IMR-90 (cell line): Measurements from ENCODE around the gene PXK. TPM values are rescaled to one million over a fixed set of nuclear protein-coding genes. Genes with fewer than 3 reads are reported as not detected.

Experiments used
- ATAC-seq: fragments of 200-7000 bp; cut with Tn5 transposase; 2 replicates; pipeline ENCODE4 v1.9.1; 2020; ENCODE audit warnings: low read depth, mild to moderate bottlenecking, moderate library complexity
- BruUV-seq: library from RNA; stranded (reverse); fragments of 400-500 nt; replicated peaks from 2 replicates; lab custom pipeline; 2021; lab: Mats Ljungman, UMichigan
- CTCF ChIA-PET: fragments of 300-600 bp; formaldehyde crosslinking; extraction: SDS; loops from one replicate; lab custom pipeline; 2021; ENCODE audit warnings: antibody characterized with exemption; lab: Yijun Ruan, JAX
- POLR2A ChIA-PET: fragments of 300-600 bp; sonication (Branson Sonifier 250); formaldehyde crosslinking; loops from one replicate; lab custom pipeline; 2022; ENCODE audit warnings: antibody characterized with exemption; ENCODE audit not compliant: unreplicated experiment; lab: Charles Lee
- DNase-seq: peaks from one replicate; pipeline ENCODE4 v3.0.0; 2013
- H2AFZ ChIP-seq: replicated peaks from 2 replicates; pipeline ENCODE3; 2013; ENCODE audit warnings: low read length, mild to moderate bottlenecking; ENCODE audit not compliant: poor library complexity
- H2AK5ac ChIP-seq: 2 replicates; pipeline ENCODE4 v1.6.1; 2013; ENCODE audit warnings: low read depth, low read length, inconsistent platforms
- H2AK9ac ChIP-seq: replicated peaks from 2 replicates; pipeline ENCODE3; 2013; ENCODE audit warnings: mild to moderate bottlenecking, low read depth, low read length, moderate library complexity; ENCODE audit not compliant: poor library complexity
- H2BK120ac ChIP-seq: 2 replicates; pipeline ENCODE4 v1.6.1; 2013; ENCODE audit warnings: low read depth, low read length, inconsistent platforms
- H2BK15ac ChIP-seq: 3 replicates; pipeline ENCODE4 v1.6.1; 2013; ENCODE audit warnings: low read depth, low read length, inconsistent platforms
- H2BK20ac ChIP-seq: 2 replicates; pipeline ENCODE4 v1.6.1; 2013; ENCODE audit warnings: low read depth, mild to moderate bottlenecking, inconsistent platforms, low read length, moderate library complexity
- H2BK5ac ChIP-seq: 2 replicates; pipeline ENCODE4 v1.6.1; 2013; ENCODE audit warnings: mild to moderate bottlenecking, low read depth, low read length, inconsistent platforms; ENCODE audit not compliant: poor library complexity, severe bottlenecking
- H3K14ac ChIP-seq: replicated peaks from 2 replicates; pipeline ENCODE4 v1.6.1; 2013; ENCODE audit warnings: low read depth, low read length, inconsistent platforms
- H3K18ac ChIP-seq: 2 replicates; pipeline ENCODE4 v1.6.1; 2013; ENCODE audit warnings: low read depth, low read length, control low read depth
- H3K23ac ChIP-seq: 2 replicates; pipeline ENCODE4 v1.6.1; 2013; ENCODE audit warnings: low read depth, low read length, inconsistent platforms
- H3K27ac ChIP-seq: 2 replicates; pipeline ENCODE4 v1.5.1; 2013; ENCODE audit warnings: mild to moderate bottlenecking, control low read depth, low read length; ENCODE audit not compliant: insufficient read depth
- H3K27me3 ChIP-seq: 2 replicates; pipeline ENCODE4 v1.6.1; 2013; ENCODE audit warnings: low read length; ENCODE audit not compliant: control insufficient read depth, insufficient read depth
- H3K36me3 ChIP-seq: 2 replicates; pipeline ENCODE4 v1.6.1; 2013; ENCODE audit warnings: low read length, mixed read lengths; ENCODE audit not compliant: control insufficient read depth, insufficient read depth
- H3K4ac ChIP-seq: 2 replicates; pipeline ENCODE4 v1.6.1; 2013; ENCODE audit warnings: low read depth, low read length, inconsistent platforms
- H3K4me1 ChIP-seq: 2 replicates; pipeline ENCODE4 v1.6.1; 2013; ENCODE audit warnings: low read length, mixed read lengths; ENCODE audit not compliant: control insufficient read depth, insufficient read depth
- H3K4me2 ChIP-seq: 2 replicates; pipeline ENCODE4 v1.6.1; 2013; ENCODE audit warnings: low read depth, mild to moderate bottlenecking, control low read depth, low read length, moderate library complexity
- H3K4me3 ChIP-seq: 2 replicates; pipeline ENCODE4 v1.5.1; 2013; ENCODE audit warnings: low read depth, mild to moderate bottlenecking, control low read depth, low read length, moderate library complexity; ENCODE audit not compliant: insufficient read depth
- H3K56ac ChIP-seq: 2 replicates; pipeline ENCODE4 v1.6.1; 2013; ENCODE audit warnings: low read length, inconsistent platforms; ENCODE audit not compliant: insufficient read depth; ENCODE audit errors: extremely low read depth
- H3K79me1 ChIP-seq, 2 experiments: 2 replicates each; pipeline ENCODE4 v1.6.1; 2013; ENCODE audit warnings: low read length in 2 of 2, inconsistent platforms in 1 of 2, low read depth in 1 of 2
- H3K9ac ChIP-seq: 2 replicates; pipeline ENCODE4 v1.6.1; 2013; ENCODE audit warnings: low read depth, low read length, control low read depth
- H3K9me1 ChIP-seq: 2 replicates; pipeline ENCODE4 v1.6.1; 2013; ENCODE audit warnings: low read length, inconsistent platforms; ENCODE audit not compliant: insufficient read depth
- H3K9me3 ChIP-seq: 2 replicates; pipeline ENCODE4 v1.6.1; 2013; ENCODE audit warnings: low read length; ENCODE audit not compliant: control insufficient read depth, insufficient read depth
- H4K20me1 ChIP-seq: 2 replicates; pipeline ENCODE4 v1.6.1; 2013; ENCODE audit warnings: low read length, inconsistent platforms; ENCODE audit not compliant: insufficient read depth
- H4K5ac ChIP-seq: 2 replicates; pipeline ENCODE4 v1.6.1; 2013; ENCODE audit warnings: mild to moderate bottlenecking, low read depth, low read length, control low read depth
- H4K8ac ChIP-seq, 2 experiments: 2 replicates each; pipeline ENCODE4 v1.6.1; 2013; ENCODE audit warnings: low read depth in 2 of 2, low read length in 2 of 2, control low read depth in 1 of 2, inconsistent platforms in 1 of 2
- H4K91ac ChIP-seq: 2 replicates; pipeline ENCODE4 v1.6.1; 2013; ENCODE audit warnings: low read depth, low read length, inconsistent platforms; ENCODE audit not compliant: insufficient read depth
- CEBPB ChIP-seq: IDR thresholded peaks from 2 replicates; pipeline ENCODE4 v1.6.1; 2012; ENCODE audit warnings: low read depth, low read length, improper control_type of control experiment
- CHD1 ChIP-seq: IDR thresholded peaks from 2 replicates; pipeline ENCODE4 v1.6.1; 2012; ENCODE audit warnings: low read depth, low read length, improper control_type of control experiment
- RAD21 ChIP-seq: IDR thresholded peaks from 2 replicates; pipeline ENCODE4 v1.6.1; 2012; ENCODE audit warnings: low read length, improper control_type of control experiment
- SMC3 ChIP-seq: fragments of 150-350 bp; IDR thresholded peaks from 2 replicates; pipeline ENCODE4 v1.6.1; 2016; ENCODE audit warnings: low read depth, mild to moderate bottlenecking, antibody characterized with exemption, low read length, moderate library complexity
- WGBS, 2 experiments: methylation state at CpG; one replicate each; pipeline versions ENCODE4 v1.1.5 to v1.1.7; 2013; ENCODE audit warnings: missing lambda C conversion rate in 2 of 2; ENCODE audit not compliant: insufficient read length in 1 of 2; ENCODE audit errors: extremely low coverage in 2 of 2; 5-methylcytosine and 5-hydroxymethylcytosine counted together
- dilution Hi-C: fragments of 300-500 bp; cut with HindIII; formaldehyde crosslinking; loops from one replicate; pipeline ENCODE4 v1.14.3; 2018; ENCODE audit warnings: low sequenced_read_pairs; ENCODE audit not compliant: unreplicated experiment
- in situ Hi-C: fragments of 300-500 bp; cut with MboI; formaldehyde crosslinking; loops from 3 replicates; pipeline ENCODE4 v1.14.3; 2019; ENCODE audit warnings: low sequenced_read_pairs, inconsistent platforms, mixed read lengths
- intact Hi-C: fragments of 100-400 bp; cut with micrococcal nuclease; formaldehyde crosslinking; loops from 2 replicates; pipeline ENCODE4 v1.10.0; 2022
- polyA plus RNA-seq, 3 experiments: library from polyadenylated mRNA; depleted of rRNA; stranded (reverse); fragments of >200 nt; gene quantifications; 2 replicates each; pipeline ENCODE4 v1.2.3, GENCODE V29; 2012; ENCODE audit warnings: low replicate concordance in 1 of 3
- total RNA-seq: library from RNA; depleted of rRNA; stranded (reverse); fragments of >200 nt; gene quantifications from 2 replicates; pipeline ENCODE4 v1.2.3, GENCODE V29; 2012
- TF ChIP-seq, protein P1 (sequence below): conservative IDR thresholded peaks from 2 replicates; pipeline ENCODE4 v1.5.1; 2012; ENCODE audit warnings: mild to moderate bottlenecking, low read depth, low read length, improper control_type of control experiment
- TF ChIP-seq, protein P2 (sequence below): fragments of 150-350 bp; IDR thresholded peaks from 2 replicates; pipeline ENCODE4 v1.6.1; 2017; ENCODE audit warnings: mild to moderate bottlenecking, antibody characterized with exemption, low read length, low read depth

Gene PXK
- total and polyA plus RNA-seq, 2 of the 4 experiments (the other 2 are of a cell fraction), result 14.3 to 17.7 TPM

DNA sequence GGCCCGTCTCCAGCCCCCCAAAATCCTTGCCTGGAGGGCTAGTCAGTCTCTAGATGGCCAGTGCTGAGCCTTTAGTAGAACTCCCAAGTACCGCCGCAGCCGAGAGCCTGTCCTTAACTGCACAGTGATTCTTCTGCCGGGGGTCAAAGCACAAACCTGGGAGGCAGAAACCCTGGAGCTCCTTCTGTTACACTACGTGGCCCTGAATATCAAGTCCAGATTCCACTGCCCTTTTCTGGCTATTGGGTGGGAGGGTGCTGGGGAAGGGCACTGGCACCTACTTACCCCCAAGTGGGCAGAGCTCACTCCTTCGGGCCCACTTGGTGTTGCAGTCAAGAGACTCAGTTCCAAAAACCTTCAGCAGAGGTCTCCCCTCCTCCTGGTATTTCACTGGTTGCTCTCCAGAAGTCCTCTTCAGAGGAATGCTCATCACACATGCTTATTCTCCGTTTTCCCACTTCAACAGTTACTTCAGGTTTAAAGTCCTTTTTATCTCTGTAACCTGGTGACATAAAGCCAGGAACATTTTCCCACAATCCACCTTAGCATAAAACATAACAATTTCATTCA, 90.1 kb downstream of the PXK start:
- Histone ChIP-seq H3K56ac (no peak overlapping the region), H2AK5ac (no peak overlapping the region), H3K4me3 (no peak overlapping the region), H2BK5ac (no peak overlapping the region), H3K14ac (no peak overlapping the region), H2AFZ (no peak overlapping the region), H3K4me1 (peaks cover 2% of the 10 kb centered on the region), H4K91ac (no peak overlapping the region), H3K23ac (no peak overlapping the region), H2BK120ac (no peak overlapping the region), H3K4me2 (no peak overlapping the region), H3K9me1 (peaks cover 3% of the 10 kb centered on the region; the same call in 1 of the 2 replicates), H4K8ac (no peak overlapping the region), H3K4ac (no peak overlapping the region), H3K79me1 (peaks cover 0 to 12% of the 10 kb centered on the region in 2 experiments; a peak in 3 of 4 replicates), H3K27ac (no peak overlapping the region), H3K9me3 (no peaks in the 10 kb centered on the region), H4K20me1 (no peaks in the 10 kb centered on the region), H4K5ac (no peak overlapping the region), H2BK20ac (no peak overlapping the region), H3K9ac (no peak overlapping the region), H3K27me3 (no peaks in the 10 kb centered on the region), H3K36me3 (peaks cover 54% of the 10 kb centered on the region), H2AK9ac (no peak overlapping the region), H2BK15ac (no peak overlapping the region), H3K18ac (no peak overlapping the region)
- POLR2A ChIA-PET, result no interaction called here
- in situ Hi-C loops (loop anchor here (25.0 kb wide), 1 partner anchor 236 kb away; no protein-coding TSS in a partner anchor), dilution Hi-C loops (no loop called here), intact Hi-C loops (no loop called here)
- no CpG with 5 or more reads among the region's 8 CpGs for WGBS, 2 experiments
- TF ChIP-seq RAD21, result peak; percentile 34
- no peak for TF ChIP-seq CEBPB
- TF ChIP-seq, protein P1, sequence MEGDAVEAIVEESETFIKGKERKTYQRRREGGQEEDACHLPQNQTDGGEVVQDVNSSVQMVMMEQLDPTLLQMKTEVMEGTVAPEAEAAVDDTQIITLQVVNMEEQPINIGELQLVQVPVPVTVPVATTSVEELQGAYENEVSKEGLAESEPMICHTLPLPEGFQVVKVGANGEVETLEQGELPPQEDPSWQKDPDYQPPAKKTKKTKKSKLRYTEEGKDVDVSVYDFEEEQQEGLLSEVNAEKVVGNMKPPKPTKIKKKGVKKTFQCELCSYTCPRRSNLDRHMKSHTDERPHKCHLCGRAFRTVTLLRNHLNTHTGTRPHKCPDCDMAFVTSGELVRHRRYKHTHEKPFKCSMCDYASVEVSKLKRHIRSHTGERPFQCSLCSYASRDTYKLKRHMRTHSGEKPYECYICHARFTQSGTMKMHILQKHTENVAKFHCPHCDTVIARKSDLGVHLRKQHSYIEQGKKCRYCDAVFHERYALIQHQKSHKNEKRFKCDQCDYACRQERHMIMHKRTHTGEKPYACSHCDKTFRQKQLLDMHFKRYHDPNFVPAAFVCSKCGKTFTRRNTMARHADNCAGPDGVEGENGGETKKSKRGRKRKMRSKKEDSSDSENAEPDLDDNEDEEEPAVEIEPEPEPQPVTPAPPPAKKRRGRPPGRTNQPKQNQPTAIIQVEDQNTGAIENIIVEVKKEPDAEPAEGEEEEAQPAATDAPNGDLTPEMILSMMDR, result peak; percentile 39
- TF ChIP-seq CHD1, result no peak
- TF ChIP-seq, protein P2, sequence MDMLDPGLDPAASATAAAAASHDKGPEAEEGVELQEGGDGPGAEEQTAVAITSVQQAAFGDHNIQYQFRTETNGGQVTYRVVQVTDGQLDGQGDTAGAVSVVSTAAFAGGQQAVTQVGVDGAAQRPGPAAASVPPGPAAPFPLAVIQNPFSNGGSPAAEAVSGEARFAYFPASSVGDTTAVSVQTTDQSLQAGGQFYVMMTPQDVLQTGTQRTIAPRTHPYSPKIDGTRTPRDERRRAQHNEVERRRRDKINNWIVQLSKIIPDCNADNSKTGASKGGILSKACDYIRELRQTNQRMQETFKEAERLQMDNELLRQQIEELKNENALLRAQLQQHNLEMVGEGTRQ, result no peak
- peak; percentile 31; the same call in 1 of the 2 replicates for TF ChIP-seq SMC3
- DNase-seq (peak; percentile 32), ATAC-seq (peak; percentile 43; the same call in 1 of the 2 replicates)
- CTCF ChIA-PET, result no interaction called here
- BruUV-seq, result no TSS peak
